Endothelial cell of umbilical vein (primary cell): ENCODE measurements around the gene ALG5. TPM values are rescaled to one million over a fixed set of nuclear protein-coding genes. Genes with fewer than 3 reads are reported as not detected.

Experiments
- BruUV-seq: library from RNA; stranded (reverse); fragments of 400-500 nt; replicated peaks from 2 replicates; lab custom pipeline; 2021; lab: Mats Ljungman, UMichigan
- CTCF ChIA-PET: fragments of 300-600, 350-600 bp; sonication (Branson Sonifier 250); formaldehyde crosslinking; loops from one replicate; lab custom pipeline; 2021; ENCODE audit warnings: antibody characterized with exemption, inconsistent platforms; lab: Charles Lee
- POLR2A ChIA-PET: fragments of 300-600, 350-600 bp; sonication (Branson Sonifier 250); formaldehyde crosslinking; loops from one replicate; lab custom pipeline; 2021; ENCODE audit warnings: antibody characterized with exemption, inconsistent platforms; lab: Charles Lee
- DNase-seq: peaks from one replicate; pipeline ENCODE4 v3.0.0-alpha.2; 2011; ENCODE audit warnings: low read depth, low spot score
- FAIRE-seq: peaks from 2 replicates; lab custom pipeline; 2011; peaks lifted over from hg19 to GRCh38; lab: Jason Lieb, UNC
- H2AFZ ChIP-seq: 2 replicates; pipeline ENCODE4 v1.6.0; 2012; ENCODE audit warnings: low read depth, low read length, control low read depth, inconsistent platforms
- H3K27ac ChIP-seq: 2 replicates; pipeline ENCODE4 v1.5.1; 2011; ENCODE audit warnings: low read depth, mild to moderate bottlenecking, control low read depth, low read length, moderate library complexity; ENCODE audit not compliant: insufficient read depth
- H3K27me3 ChIP-seq, 2 experiments: 2 replicates each; pipeline versions ENCODE4 v1.6.0 to v1.6.1; 2011; ENCODE audit warnings: low read length in 2 of 2, mixed read lengths in 1 of 2; ENCODE audit not compliant: control insufficient read depth in 2 of 2, insufficient read depth in 2 of 2
- H3K36me3 ChIP-seq, 2 experiments: 2 replicates in 1 of 2; 3 replicates in 1 of 2; pipeline ENCODE4 v1.5.1; 2011; ENCODE audit warnings: low read length in 2 of 2, mild to moderate bottlenecking in 1 of 2, moderate library complexity in 1 of 2; ENCODE audit not compliant: control insufficient read depth in 2 of 2, insufficient read depth in 2 of 2; ENCODE audit errors: extremely low read depth in 1 of 2
- H3K4me1 ChIP-seq: 3 replicates; pipeline ENCODE4 v1.5.1; 2011; ENCODE audit warnings: mild to moderate bottlenecking, low read length; ENCODE audit not compliant: control insufficient read depth, insufficient read depth; ENCODE audit errors: extremely low read depth
- H3K4me2 ChIP-seq: 2 replicates; pipeline ENCODE4 v1.6.1; 2011; ENCODE audit warnings: low read length, control low read depth, mixed read lengths; ENCODE audit not compliant: insufficient read depth
- H3K4me3 ChIP-seq, 3 experiments: fragments of 200-600 bp in 1 of 3; sonication (generic), shearing (Covaris generic) in 1 of 3; replicated peaks in 1 of 3; 2 replicates each; pipeline ENCODE4 v1.5.1; 2011 to 2016; ENCODE audit warnings: control low read depth in 3 of 3, low read length in 3 of 3, mild to moderate bottlenecking in 2 of 3, inconsistent platforms in 1 of 3, low read depth in 1 of 3, moderate library complexity in 1 of 3; ENCODE audit not compliant: insufficient read depth in 1 of 3
- H3K79me2 ChIP-seq: 2 replicates; pipeline ENCODE4 v1.6.0; 2012; ENCODE audit warnings: low read length, inconsistent platforms; ENCODE audit not compliant: control insufficient read depth, insufficient read depth
- H3K9ac ChIP-seq: replicated peaks from 2 replicates; pipeline ENCODE3; 2011; ENCODE audit warnings: low read length, control low read depth; ENCODE audit not compliant: insufficient read depth; ENCODE audit errors: extremely low read depth
- H3K9me1 ChIP-seq: replicated peaks from 3 replicates; pipeline ENCODE4 v1.6.0; 2011; ENCODE audit warnings: mild to moderate bottlenecking, low read length; ENCODE audit not compliant: control insufficient read depth, insufficient read depth; ENCODE audit errors: extremely low read depth
- H3K9me3 ChIP-seq: replicated peaks from 2 replicates; pipeline ENCODE4 v1.5.1; 2012; ENCODE audit warnings: low read length, inconsistent platforms; ENCODE audit not compliant: control insufficient read depth, insufficient read depth
- H4K20me1 ChIP-seq: replicated peaks from 2 replicates; pipeline ENCODE3; 2011; ENCODE audit warnings: mild to moderate bottlenecking, low read length; ENCODE audit not compliant: control insufficient read depth, insufficient read depth; ENCODE audit errors: extremely low read depth
- CTCF ChIP-seq, 2 donors: IDR thresholded peaks; 1 replicate in 1 of 2; 2 replicates in 1 of 2; pipeline ENCODE4 v1.5.1; 2011; ENCODE audit warnings: low read length in 2 of 2, mild to moderate bottlenecking in 2 of 2, moderate library complexity in 2 of 2, control low read depth in 1 of 2, inconsistent platforms in 1 of 2, low read depth in 1 of 2; ENCODE audit not compliant: insufficient read depth in 1 of 2; ENCODE audit errors: extremely low read depth in 1 of 2
- EZH2 ChIP-seq: IDR thresholded peaks from 2 replicates; pipeline ENCODE4 v1.6.1; 2012; ENCODE audit warnings: borderline replicate concordance, low read depth, mild to moderate bottlenecking, moderate library complexity, low read length, inconsistent platforms; ENCODE audit not compliant: severe bottlenecking
- FOS ChIP-seq: IDR thresholded peaks from 2 replicates; pipeline ENCODE4 v1.6.1; 2011; ENCODE audit warnings: mild to moderate bottlenecking, low read length, moderate library complexity, borderline replicate concordance; ENCODE audit not compliant: insufficient read depth
- GATA2 ChIP-seq: IDR thresholded peaks from 2 replicates; pipeline ENCODE4 v1.7.0; 2011; ENCODE audit warnings: low read depth, mild to moderate bottlenecking, moderate library complexity, mixed read lengths, low read length; ENCODE audit not compliant: insufficient read length, insufficient read depth
- JUN ChIP-seq: IDR thresholded peaks from 2 replicates; pipeline ENCODE4 v1.6.1; 2011; ENCODE audit warnings: borderline replicate concordance, low read depth; ENCODE audit not compliant: insufficient read length, insufficient read depth
- MAX ChIP-seq: IDR thresholded peaks from 2 replicates; pipeline ENCODE4 v1.6.1; 2011; ENCODE audit not compliant: insufficient read depth, insufficient read length
- MYC ChIP-seq: IDR thresholded peaks from one replicate; pipeline ENCODE4 v1.6.1; 2011; ENCODE audit warnings: mild to moderate bottlenecking, low read depth, low read length
- POLR2A ChIP-seq: IDR thresholded peaks from 2 replicates; pipeline ENCODE4 v1.6.1; 2012; ENCODE audit warnings: low read depth, mild to moderate bottlenecking, control low read depth, low read length
- POLR2AphosphoS5 ChIP-seq: IDR thresholded peaks from 2 replicates; pipeline ENCODE4 v1.6.1; 2012; ENCODE audit warnings: low read depth, mild to moderate bottlenecking, control low read depth, low read length, moderate library complexity; ENCODE audit not compliant: insufficient read depth
- dilution Hi-C: fragments of 300-500 bp; cut with MboI; formaldehyde crosslinking; loops from one replicate; pipeline ENCODE4 v1.15.0; 2019; ENCODE audit warnings: low sequenced_read_pairs; ENCODE audit not compliant: extremely low pct_ligation_motif_present
- intact Hi-C: fragments of 100-400 bp; cut with micrococcal nuclease; formaldehyde crosslinking; loops from one replicate; pipeline ENCODE4 v1.10.0; 2022
- polyA plus RNA-seq, 4 experiments: library from polyadenylated mRNA; depleted of rRNA in 3 of 4; stranded (reverse) in 3 of 4; unstranded in 1 of 4; fragments of >200 nt; gene quantifications; 2 replicates each; pipeline versions ENCODE4 v1.2.1 to v1.2.3, GENCODE V29; 2011 to 2012; ENCODE audit warnings: missing spikeins in 1 of 4
- total RNA-seq: library from RNA; stranded (reverse); gene quantifications from 2 replicates; pipeline ENCODE4 v1.2.3, GENCODE V29; 2021

The ALG5 gene
- total and polyA plus RNA-seq, 2 donors (not counting 3 experiments of a cell fraction or from before 2014, with no cell fraction given) = 24.4 to 29.3 TPM

- no peak for FAIRE-seq
- no peaks in the 10 kb centered on the region for H3K27me3 ChIP-seq
Observed at GRCh38 chr13:37047032-37047431, 47.9 kb upstream of the ALG5 start.

More at GRCh38 chr13:37047032-37047431, 47.9 kb upstream of the ALG5 start:
- Histone ChIP-seq H3K9me1 (no peaks in the 10 kb centered on the region), H3K4me1 (peaks cover 7% of the 10 kb centered on the region), H3K4me3 (no peak overlapping the region), H3K27ac (no peak overlapping the region), H3K36me3 (peaks cover 2 to 33% of the 10 kb centered on the region in 2 experiments), H3K9ac (no peak overlapping the region), H3K9me3 (no peaks in the 10 kb centered on the region), H3K79me2 (peaks cover 41% of the 10 kb centered on the region), H4K20me1 (peaks cover 5% of the 10 kb centered on the region), H3K4me2 (no peak overlapping the region), H2AFZ (no peak overlapping the region)
- no TSS peak for BruUV-seq
- intact Hi-C loops = no loop called here
- CTCF ChIA-PET = interaction anchor here (0.9 to 1.6 kb wide), 4 partner anchors 10 to 65 kb away, joined by 3 read pairs; no protein-coding TSS in a partner anchor
- POLR2A ChIA-PET = no interaction called here
- TF ChIP-seq CTCF (IDR thresholded peaks at IDR 0.05; ENCODE audit: extremely low read depth in 1 of 2, insufficient read depth in 1 of 2, low read depth in 1 of 2, low read length in 2 of 2) (no peak), POLR2A (no peak), GATA2 (no peak), POLR2AphosphoS5 (no peak), JUN (no peak), MAX (no peak), MYC (no peak), FOS (no peak), EZH2 (no peak)
- dilution Hi-C loops = no loop called here
- DNase-seq = no peak
